WERI-Rb-1 (cell line): ENCODE data around the gene TSPYL4.

Experiments
- DNase-seq: peaks from one replicate; pipeline ENCODE4 v3.0.0-alpha.2; 2020
- H3K27ac ChIP-seq: fragments of 250-450 bp; sonication (Bioruptor Pico); 2 replicates; pipeline ENCODE4 v1.5.1; 2020; ENCODE audit warnings: mild to moderate bottlenecking, moderate library complexity
- H3K27me3 ChIP-seq: fragments of 250-450 bp; sonication (Bioruptor Pico); 2 replicates; pipeline ENCODE4 v1.5.1; 2021; ENCODE audit warnings: mild to moderate bottlenecking, low read depth, moderate library complexity; ENCODE audit not compliant: insufficient read depth, severe bottlenecking
- H3K36me3 ChIP-seq: fragments of 250-450 bp; sonication (Bioruptor Pico); 2 replicates; pipeline ENCODE4 v1.5.1; 2020; ENCODE audit warnings: mild to moderate bottlenecking, moderate library complexity
- H3K4me3 ChIP-seq: 2 replicates; pipeline ENCODE4 v1.5.1; 2011; ENCODE audit warnings: low read depth, mild to moderate bottlenecking, control low read depth, low read length
- H3K9me3 ChIP-seq: fragments of 250-450 bp; sonication (Bioruptor Pico); 2 replicates; pipeline ENCODE4 v1.5.1; 2021; ENCODE audit warnings: mild to moderate bottlenecking, moderate library complexity; ENCODE audit not compliant: severe bottlenecking
- CTCF ChIP-seq: IDR thresholded peaks from 2 replicates; pipeline ENCODE4 v1.5.1; 2011; ENCODE audit warnings: low read depth, mild to moderate bottlenecking, control low read depth, inconsistent platforms, low read length

Gene TSPYL4

GRCh38 chr6:116210750-116211425, 43.0 kb downstream of the TSPYL4 start:
- Histone ChIP-seq H3K27me3 (no peaks in the 10 kb centered on the region), H3K9me3 (no peaks in the 10 kb centered on the region), H3K4me3 (no peak overlapping the region), H3K27ac (no peak overlapping the region), H3K36me3 (no peaks in the 10 kb centered on the region)
- TF ChIP-seq CTCF = no peak
- DNase-seq = no peak

- no peak overlapping the region for H3K4me3 ChIP-seq
- no peak for TF ChIP-seq CTCF
- no peak for DNase-seq
- H3K36me3 ChIP-seq = no peaks in the 10 kb centered on the region
- H3K27ac ChIP-seq = no peak overlapping the region
- H3K9me3 ChIP-seq = no peaks in the 10 kb centered on the region
- H3K27me3 ChIP-seq = no peaks in the 10 kb centered on the region
Observed at GRCh38 chr6:116210316-116210715, 43.6 kb downstream of the TSPYL4 start.

GRCh38 chr6:116208056-116208785, 45.7 kb downstream of the TSPYL4 start:
- TF ChIP-seq CTCF = no peak
- Histone ChIP-seq H3K9me3 (no peaks in the 10 kb centered on the region), H3K4me3 (no peak overlapping the region), H3K27me3 (no peaks in the 10 kb centered on the region), H3K27ac (no peak overlapping the region), H3K36me3 (no peaks in the 10 kb centered on the region)
- no peak for DNase-seq

GRCh38 chr6:116206231-116206903, 47.5 kb downstream of the TSPYL4 start:
- Histone ChIP-seq H3K36me3 (no peaks in the 10 kb centered on the region), H3K27ac (no peak overlapping the region), H3K4me3 (no peak overlapping the region), H3K9me3 (no peaks in the 10 kb centered on the region), H3K27me3 (no peaks in the 10 kb centered on the region)
- no peak for DNase-seq
- TF ChIP-seq CTCF = no peak

GRCh38 chr6:116205281-116205680, 48.6 kb downstream of the TSPYL4 start:
- no peaks in the 10 kb centered on the region for H3K9me3 ChIP-seq
- H3K27me3 ChIP-seq = no peaks in the 10 kb centered on the region
- no peak overlapping the region for H3K4me3 ChIP-seq
- no peak for TF ChIP-seq CTCF
- no peak overlapping the region for H3K27ac ChIP-seq
- no peaks in the 10 kb centered on the region for H3K36me3 ChIP-seq
- no peak for DNase-seq
